Pons (tissue), 1 donor: ENCODE measurements around the gene OSBPL10.

ENCODE experiments used
- DNase-seq: peaks from one replicate; pipeline ENCODE4 v3.0.0-alpha.2; 2016; ENCODE audit warnings: low spot score

The OSBPL10 gene

DNA sequence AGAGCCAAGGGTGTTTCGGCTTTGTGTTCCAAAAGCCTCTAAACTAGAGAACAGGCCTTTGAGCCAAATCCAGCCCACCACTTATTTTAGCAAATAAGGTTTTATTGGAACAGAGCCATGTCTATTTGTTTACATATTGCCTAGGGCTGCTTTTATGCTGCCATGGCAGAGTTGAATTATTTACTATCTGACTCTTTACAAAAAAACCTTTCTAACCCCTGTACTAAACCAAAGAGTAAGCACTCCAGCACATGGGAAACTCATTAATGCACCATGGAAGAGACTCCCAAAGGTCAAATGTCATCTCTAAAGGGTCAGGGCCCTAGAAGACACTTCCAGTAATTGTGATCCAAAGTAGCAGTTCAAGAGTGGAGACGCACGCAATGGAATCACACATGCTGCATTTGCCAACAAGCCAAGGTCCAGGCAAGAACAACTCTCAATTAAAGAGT is 22.3 kb downstream of the OSBPL10 start:
- DNase-seq = no peak

DNA sequence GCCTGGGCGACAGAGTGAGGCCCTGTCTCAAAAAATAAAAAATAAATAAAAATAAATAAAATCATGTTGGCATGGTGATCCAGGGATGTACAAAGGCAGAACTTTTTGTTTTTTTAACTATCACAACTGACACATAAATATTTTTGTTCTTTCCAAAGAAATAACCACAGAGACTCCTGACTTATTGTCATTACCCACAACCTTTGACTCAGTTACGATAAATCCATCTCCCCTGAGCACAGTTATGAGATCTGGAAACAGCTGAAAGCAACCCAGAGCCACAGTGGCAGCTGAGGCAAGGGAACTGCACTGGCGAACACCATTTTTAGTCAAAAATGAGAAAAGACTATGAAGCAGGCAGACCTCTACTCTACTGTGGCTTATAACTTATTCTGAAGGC is 24.0 kb downstream of the OSBPL10 start:
- no peak for DNase-seq

DNA sequence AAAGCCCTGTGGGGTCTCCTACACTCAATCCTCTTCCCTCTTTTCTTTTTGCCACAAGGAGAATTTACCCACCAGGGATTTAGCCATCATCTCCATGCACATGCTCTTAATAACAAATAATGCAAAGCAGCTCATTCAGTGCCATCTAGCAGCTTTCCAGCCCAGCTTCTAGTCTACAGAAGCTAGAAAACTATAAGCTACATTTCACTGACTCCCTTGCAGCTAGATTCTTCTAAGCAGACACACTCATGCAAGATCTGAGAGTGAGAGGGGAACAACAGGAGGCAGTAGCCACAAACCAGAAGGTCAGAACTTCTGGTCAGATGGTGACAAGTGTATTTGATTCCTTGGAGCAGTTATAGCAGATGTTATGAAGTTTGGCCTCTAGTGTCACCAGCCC is 25.5 kb downstream of the OSBPL10 start:
- DNase-seq = no peak

DNA sequence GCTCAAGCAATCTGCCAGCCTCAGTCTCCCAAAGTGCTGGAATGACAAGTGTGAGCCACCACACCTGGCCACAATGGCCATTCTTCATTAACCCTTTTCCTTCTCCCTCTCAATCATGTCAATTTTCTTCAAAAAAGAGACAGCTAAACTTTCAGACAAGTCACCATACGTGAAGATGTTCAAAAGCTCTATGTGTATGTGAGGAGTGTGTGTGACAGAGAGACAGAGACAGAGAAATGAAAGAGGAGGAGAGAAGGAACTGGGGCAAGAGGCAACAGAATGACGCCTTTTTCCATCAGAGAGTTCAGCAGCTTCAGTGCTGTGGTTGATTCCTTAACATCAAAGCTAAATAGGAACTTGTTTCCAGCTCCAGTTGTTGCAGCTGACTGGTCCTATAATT is 27.4 kb downstream of the OSBPL10 start:
- DNase-seq = no peak

DNA sequence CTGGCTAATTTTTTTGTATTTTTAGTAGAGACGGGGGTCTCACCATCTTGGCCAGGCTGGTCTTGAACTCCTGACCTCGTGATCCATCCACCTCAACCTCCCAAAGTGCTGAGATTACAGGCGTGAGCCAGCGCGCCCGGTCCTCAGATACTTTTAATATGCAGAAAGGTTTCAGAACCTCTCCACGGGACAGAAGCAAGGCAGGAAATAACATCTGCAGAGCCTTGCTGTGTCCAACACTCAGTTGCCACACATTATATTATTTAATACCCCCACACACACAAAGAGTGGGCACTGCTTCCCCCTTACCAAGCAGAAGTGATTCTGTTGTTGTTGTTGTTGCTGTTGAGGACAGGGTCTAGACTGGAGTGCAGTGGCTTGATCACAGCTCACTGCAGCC is 28.0 kb downstream of the OSBPL10 start:
- DNase-seq = no peak

DNA sequence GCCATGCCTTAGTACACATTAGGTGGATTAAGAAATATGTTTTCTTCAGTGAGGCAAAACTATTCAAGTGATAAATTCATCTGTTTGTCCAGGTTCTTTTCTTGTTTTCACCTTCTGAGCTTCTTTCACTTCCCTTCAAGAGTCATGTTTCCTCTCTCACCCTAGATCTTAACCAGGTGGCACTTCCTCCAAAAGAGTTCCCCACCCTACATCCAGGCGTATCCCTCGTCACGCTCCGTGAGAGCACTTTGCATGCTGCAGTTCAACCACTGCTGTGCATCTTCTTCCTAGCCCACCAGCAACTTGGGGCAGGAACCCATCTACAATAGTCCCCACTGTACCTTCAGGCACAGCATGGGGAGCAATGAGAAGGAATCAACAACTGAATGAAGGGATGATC is 28.9 kb downstream of the OSBPL10 start:
- no peak for DNase-seq

DNA sequence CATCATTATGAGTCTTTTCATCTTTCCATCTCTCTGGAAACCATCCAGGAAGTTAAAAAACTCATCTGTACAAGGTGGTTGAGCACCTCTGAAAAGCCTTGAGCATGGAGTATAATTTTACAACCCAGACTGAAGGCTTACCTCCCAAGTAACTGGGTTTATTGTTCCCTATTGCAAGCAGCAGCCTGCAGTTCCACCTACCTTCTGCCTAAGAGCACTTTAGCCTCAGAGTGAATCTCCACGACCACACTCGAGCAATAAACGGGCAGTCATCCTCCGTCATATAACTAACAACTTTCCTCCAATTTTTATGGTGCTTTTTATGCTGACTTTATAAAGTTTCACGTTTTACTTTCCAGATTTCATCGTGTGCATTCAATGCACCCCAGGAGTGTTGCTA is 32.8 kb downstream of the OSBPL10 start:
- DNase-seq = no peak

DNA sequence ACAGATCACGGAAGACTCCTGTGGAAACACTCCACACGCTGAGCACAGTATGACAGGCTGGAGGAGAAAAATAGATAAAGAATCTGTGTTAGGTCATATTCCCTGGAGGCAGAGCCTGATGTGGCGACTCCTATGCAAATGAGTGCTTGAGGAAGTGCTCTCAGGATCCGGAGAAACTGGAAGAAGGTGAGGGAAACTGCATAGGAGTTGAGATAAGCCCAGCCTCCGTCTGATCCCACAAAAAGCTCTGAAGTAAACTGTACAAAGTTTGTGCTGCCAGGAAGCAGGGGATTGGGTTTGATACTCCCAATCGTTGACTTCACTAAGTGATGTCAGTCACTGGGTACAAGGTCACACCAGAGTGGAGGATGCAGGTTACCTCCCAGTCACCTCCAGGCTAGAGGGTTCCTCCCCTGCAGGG is 33.4 kb downstream of the OSBPL10 start:
- DNase-seq = no peak

DNA sequence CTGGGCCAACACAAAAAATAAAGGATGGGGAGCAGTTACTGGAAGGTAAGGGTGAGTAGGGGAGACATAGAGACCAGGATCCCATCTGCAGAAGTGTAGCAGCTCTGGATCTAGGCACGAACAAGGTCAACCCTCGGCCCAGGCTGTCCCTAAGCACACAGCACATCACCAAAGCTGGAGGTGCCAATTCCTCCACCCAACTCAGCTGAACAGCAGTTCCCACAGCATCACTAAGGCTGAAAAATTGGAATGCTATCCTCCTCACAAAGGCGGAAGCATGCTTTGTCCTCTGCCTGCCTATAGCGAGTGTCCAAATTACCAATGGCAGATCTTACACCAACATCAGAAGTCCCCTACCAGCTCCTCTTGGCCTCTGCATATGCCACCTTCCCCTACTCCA is 33.9 kb downstream of the OSBPL10 start:
- DNase-seq = no peak

DNA sequence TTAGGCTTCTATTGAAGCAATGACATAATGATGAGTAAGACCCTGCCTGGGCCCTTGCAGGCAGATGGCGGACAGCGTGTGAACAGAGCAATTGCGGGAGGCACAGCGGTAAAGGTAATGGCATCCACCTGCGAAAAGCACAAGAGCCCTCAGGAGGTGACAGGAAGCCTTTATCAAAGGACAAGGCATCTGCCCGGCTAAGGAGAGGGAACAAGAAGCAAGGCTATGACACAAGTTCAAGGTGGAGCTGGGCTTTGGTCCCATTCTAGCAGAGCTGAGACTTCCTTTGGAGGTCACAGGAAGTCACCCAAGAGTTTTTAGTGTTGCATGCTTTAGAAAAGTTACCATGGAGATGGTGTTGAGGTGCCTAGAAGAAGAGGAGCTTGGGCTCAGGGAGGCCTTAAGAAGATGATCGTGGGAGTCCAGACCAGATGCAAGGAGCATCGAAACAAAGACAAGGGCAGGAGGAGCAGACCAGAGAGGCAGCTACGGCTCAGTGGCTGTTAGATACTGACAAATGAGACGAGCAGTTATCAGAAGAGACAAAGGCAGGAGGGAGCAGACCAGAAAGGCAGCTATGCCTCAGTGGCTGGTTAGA is 34.5 kb downstream of the OSBPL10 start:
- DNase-seq = no peak

DNA sequence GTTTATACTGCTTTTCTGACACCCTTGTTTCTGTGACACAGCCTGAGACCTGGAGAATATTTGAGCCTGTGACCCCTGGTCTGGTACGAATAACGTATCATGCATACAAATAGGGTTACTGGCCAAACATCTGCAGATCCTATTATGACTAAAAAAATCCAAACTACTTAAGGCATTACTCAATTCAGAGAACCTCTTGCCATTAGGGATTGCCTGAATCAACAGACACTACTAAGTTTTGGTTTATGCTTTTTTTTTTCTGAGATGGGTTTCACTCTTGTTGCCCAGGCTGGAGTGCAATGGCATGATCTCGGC is 35.4 kb downstream of the OSBPL10 start:
- no peak for DNase-seq

DNA sequence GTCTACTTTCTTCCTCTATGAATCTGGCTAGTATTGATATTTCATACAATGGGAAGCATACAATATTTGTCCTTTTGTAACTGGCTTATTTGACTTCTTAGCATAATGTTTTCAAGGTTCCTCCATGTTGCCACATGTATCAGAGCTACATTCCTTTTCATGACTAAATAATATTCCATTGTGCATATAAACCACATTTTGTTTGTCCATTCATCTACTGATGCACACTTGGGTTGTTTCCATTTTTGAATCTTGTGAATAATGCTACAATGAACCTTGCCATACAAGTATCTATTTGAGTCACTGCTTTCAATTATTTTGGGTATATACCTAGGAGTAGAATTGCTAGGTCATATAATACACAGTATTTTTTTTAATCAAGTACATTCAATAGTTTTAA is 38.0 kb downstream of the OSBPL10 start:
- DNase-seq = no peak

DNA sequence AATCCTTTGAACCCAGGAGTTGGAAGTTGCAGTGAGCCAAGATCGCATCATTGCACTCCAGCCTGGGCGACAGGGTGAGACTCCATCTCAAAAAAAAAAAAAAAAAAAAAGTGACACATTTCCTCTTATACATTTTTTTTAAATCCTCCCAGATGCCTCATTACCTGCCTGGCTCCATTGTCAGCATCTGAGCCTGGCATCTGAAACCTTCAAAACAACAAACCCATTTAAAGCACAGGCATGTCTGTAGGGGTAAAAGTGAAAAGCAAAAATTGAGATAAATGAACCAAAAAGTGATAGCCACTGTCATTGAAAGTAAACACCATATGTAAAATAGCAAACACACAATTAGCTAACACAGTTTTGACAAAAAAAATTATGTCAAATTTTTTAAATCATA is 38.6 kb downstream of the OSBPL10 start:
- no peak for DNase-seq

DNA sequence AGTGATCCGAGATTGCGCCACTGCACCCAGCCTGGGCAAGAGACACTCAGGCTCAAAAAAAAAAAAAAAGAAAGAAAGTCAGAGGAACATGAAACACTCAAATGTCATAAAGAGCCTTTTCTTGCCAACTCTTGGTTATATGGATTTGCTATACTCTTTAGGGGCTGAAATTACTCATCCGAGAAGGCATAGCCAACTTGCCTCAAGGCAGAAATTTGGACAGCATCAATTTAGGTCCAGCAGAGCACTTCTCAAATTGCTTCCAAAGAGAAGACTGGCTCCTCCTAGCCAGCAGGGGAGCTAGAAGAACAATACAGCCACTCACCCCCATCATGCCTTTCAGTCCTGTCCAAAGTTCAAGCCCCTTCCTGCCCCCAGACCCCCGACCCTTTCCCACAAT is 43.8 kb downstream of the OSBPL10 start:
- DNase-seq = no peak

DNA sequence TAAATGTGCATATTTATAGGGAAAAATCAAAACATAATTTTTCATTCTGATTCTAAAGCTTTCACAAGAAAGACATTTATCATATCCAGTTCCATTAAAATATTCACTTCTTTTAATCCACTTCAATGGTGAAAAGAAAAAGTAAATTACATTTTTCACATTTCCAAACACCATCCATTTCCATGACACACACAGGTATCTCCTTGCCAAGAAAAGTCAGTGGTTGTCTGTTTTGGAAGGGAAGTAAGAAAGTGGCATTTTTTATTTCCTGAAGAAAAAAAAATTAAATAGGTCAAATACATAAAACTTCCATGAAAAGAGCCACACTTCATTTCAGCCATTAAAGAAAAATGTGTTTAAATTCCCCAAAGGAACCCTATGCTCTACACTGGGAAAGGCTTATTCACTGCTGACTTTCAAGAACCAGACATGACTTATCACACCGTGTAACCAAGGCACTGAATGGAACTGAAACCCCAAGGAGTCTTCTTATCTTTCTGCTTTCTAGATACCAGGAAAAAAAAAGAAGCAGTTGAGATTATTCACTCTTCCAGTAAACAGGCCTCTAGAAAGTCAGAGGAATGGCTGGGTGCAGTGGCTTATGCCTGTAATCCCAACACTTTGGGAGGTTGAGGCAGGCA is 44.5 kb downstream of the OSBPL10 start:
- no peak for DNase-seq

DNA sequence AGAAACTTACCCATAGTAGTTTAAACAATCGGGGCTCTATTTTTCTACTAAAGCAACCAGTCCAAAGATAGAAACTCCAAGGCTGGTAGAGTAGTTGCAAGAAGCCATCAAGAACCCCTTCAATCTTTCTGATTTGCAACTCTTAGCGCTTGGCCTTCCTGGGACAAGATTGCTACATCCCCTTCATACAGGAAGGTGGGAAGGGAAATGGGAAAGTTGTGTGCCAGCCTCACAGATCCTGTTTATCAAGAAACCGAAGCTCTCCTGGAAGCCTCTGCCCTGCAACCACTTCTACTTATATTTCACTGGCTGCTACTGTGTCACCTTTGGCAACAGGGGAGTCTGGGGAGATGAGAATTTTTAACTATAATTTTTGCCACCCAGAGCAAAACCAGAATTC is 46.2 kb downstream of the OSBPL10 start:
- no peak for DNase-seq

DNA sequence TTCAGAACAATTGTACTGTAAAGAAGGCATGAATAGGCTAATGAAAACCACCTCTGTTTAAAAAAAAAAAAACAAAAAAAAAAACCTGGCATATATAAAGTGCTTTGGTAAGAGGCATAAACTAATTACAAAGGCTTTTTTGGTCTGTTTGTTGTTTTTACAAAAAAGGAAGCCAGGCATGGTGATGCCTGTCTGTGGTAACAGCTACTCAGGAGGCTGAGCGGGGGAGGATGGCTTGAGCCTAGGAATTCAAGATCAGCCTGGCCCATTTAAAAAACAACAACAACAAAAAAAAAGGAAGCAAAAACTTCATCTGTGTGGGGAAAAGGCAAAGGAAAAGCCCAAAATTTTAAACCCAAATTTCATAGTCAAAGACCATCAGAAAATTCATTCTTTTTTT is 47.0 kb downstream of the OSBPL10 start:
- DNase-seq = no peak

DNA sequence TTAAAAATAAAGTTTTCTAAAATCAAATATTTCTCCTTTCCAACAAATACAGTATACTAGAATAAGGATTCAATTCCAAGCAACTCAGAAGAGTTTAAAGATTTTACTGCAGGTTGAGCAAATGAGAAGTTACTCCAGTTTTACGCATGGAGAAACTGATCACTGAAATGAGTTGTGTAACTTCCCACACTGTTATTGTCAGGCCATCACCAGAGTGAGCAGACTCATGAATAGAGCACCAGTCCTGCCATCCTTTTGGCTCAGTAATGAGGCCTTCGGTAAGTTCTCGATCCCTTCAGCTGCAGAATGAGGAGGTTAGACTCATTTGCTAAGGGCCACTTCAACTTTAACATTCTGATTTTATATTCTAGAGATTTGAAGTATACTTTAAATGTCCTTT is 48.1 kb downstream of the OSBPL10 start:
- no peak for DNase-seq

DNA sequence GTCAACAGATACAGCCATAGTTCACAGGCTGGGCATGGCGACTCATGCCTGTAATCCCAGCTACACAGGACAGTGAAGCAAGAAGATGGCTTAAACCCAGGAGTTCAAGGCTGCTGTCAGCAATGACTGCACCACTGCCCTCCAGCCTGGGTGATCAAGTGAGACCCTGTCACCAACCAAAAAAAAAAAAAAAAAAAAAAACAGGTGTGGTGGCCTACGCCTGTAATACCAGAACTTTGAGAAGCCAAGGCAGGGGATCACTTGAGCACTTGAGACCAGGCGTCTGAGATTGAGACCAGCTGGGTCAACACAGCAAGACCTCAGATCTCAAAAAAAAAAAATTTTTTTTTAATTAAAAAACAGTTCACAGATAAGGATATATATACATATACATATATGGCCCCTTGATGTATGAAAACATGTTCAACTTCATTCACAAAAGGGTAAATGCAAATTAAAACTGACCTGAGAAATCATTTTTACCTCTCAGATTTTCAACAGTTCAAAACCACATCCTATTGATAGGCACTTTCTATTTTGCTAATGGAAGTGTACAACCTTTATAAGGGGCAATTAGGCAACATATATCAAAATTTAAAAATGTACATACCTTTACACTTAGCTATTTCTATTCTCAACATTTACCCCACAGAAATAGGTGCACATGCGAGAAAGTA is 51.1 kb downstream of the OSBPL10 start:
- DNase-seq = no peak

DNA sequence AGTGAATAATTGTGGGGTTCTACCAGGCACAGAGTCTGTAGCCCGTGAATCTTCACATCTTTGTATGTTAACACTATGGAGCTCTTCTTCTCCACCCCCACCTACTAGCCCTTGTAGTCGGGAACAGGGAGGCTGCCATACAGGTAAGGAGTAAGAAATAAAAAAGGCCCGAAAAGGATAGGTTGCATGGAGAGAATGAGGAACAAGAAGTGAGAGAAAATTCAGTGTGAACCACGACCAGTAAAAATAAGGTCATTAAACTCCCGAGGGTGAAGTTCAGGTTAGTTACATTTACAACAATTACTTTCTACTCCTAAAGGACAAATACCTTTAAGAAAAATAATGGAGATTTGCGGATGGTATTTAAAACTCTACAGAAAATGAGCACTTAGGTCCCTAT is 53.3 kb downstream of the OSBPL10 start:
- DNase-seq = no peak

DNA sequence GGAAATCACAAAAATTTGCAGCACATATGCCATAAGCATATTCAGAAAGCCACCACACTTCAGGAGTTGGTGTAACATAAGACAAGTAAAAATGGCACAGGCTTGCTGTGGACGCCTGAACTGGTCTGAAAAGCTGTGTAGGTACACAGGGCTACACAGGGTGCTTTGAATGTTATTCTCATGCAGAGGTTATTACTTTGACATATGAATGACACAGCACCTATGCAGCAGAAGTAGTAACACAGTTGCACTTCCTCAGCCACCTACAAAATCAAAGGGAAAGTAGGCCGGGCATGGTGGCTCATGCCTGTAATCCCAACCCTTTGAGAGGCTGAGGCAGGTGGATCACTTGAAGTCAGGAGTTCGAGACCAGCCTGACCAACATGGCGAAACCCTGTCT is 54.5 kb downstream of the OSBPL10 start:
- no peak for DNase-seq

DNA sequence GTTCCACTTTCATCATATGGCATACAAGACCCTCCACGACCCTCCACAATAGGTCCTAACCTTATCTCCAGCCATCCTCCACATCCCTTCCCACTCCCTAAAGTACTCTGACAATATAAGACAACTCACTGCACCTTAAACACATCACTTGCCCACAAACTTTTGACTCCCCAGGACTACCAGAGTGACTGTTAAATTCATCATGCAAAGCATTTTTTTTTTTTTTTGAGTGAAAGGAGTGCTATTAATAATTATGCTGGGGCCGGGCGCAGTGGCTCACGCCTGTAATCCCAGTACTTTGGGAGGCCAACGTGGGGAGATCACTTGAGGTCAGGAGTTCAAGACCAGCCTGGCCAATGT is 55.8 kb downstream of the OSBPL10 start:
- no peak for DNase-seq

DNA sequence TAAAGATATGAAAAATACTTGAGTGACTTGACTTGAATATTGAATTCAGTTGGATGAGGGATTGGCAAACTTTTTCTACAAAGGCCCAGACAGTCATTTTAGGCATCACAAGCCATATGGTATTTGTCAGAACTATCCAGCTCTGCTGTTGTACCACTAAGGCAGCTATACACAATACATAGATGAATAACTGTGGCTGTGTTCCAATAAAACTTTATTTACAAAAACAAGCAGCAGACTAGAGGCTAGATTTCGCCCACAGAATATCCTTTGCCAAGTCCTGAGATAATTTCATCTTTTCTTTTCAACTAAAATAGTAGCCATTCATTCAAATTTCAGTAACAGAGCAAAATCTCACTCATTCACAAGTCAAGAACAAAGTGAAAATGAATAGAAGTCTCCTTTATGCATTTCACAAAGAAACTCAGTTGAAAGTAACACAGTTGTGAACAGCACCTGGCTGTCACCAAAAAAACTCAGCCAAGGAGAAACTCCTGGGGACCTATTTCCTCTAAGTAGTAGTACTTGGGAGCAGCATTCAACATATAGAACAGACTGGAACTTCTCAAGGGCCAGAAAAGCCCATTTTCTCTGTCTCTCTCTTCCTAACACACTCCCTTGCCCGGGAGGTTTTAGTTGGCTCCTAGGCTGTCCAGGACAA is 56.3 kb downstream of the OSBPL10 start:
- DNase-seq = no peak
